OCI-LY3 (cell line): ENCODE data around the gene MUC20.

Experiments used
- EZH2phosphoT487 ChIP-seq: fragments of 200-600 bp; shearing (Covaris generic); IDR thresholded peaks from 2 replicates; pipeline ENCODE4 v1.6.1; 2018; ENCODE audit warnings: antibody characterized with exemption, mixed run types, low read depth
- TF ChIP-seq, protein P1 (sequence below): fragments of 200-600, 300-600 bp; sonication (generic); IDR thresholded peaks from 2 replicates; pipeline ENCODE4 v1.5.1; 2014; ENCODE audit warnings: antibody characterized with exemption, low read length, low read depth

- TF ChIP-seq, protein P1, sequence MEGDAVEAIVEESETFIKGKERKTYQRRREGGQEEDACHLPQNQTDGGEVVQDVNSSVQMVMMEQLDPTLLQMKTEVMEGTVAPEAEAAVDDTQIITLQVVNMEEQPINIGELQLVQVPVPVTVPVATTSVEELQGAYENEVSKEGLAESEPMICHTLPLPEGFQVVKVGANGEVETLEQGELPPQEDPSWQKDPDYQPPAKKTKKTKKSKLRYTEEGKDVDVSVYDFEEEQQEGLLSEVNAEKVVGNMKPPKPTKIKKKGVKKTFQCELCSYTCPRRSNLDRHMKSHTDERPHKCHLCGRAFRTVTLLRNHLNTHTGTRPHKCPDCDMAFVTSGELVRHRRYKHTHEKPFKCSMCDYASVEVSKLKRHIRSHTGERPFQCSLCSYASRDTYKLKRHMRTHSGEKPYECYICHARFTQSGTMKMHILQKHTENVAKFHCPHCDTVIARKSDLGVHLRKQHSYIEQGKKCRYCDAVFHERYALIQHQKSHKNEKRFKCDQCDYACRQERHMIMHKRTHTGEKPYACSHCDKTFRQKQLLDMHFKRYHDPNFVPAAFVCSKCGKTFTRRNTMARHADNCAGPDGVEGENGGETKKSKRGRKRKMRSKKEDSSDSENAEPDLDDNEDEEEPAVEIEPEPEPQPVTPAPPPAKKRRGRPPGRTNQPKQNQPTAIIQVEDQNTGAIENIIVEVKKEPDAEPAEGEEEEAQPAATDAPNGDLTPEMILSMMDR, result no peak
- TF ChIP-seq EZH2phosphoT487, result no peak
Observed at GRCh38 chr3:195731356-195731905, 10.7 kb downstream of the MUC20 start.
